DND-41 (cell line): Measurements from ENCODE around the gene NAV3.

Source experiments
- EZH2 ChIP-seq: IDR thresholded peaks from 3 replicates; pipeline ENCODE4 v1.6.1; 2012; ENCODE audit warnings: borderline replicate concordance, low read depth, mild to moderate bottlenecking, moderate library complexity, low read length, inconsistent platforms; ENCODE audit not compliant: severe bottlenecking
- TF ChIP-seq, protein P1 (sequence below): IDR thresholded peaks from 2 replicates; pipeline ENCODE4 v1.5.1; 2012; ENCODE audit warnings: borderline replicate concordance, low read length, moderate library complexity, mild to moderate bottlenecking; ENCODE audit not compliant: poor library complexity, severe bottlenecking; ENCODE audit errors: extremely low read depth

DNA sequence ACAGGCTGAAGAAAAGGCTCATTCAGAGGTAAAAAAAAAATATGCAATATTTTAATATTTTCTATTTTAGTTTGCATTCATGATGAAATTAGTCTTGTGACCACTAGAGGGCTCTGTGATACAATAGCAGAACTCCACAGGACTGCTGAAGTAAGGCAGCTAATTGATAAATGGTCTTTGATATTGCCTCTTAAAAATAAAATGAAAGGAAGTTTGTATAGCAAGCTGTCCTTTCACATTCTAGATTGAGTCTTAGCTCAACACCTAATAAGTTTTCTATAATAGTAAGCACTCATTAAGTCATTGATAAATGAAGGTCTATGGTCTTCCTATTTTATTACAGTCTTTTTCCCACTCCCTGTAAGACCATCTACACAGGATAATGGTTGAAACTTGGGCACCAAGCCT lies 315.7 kb downstream of the NAV3 start:
- TF ChIP-seq, protein P1, sequence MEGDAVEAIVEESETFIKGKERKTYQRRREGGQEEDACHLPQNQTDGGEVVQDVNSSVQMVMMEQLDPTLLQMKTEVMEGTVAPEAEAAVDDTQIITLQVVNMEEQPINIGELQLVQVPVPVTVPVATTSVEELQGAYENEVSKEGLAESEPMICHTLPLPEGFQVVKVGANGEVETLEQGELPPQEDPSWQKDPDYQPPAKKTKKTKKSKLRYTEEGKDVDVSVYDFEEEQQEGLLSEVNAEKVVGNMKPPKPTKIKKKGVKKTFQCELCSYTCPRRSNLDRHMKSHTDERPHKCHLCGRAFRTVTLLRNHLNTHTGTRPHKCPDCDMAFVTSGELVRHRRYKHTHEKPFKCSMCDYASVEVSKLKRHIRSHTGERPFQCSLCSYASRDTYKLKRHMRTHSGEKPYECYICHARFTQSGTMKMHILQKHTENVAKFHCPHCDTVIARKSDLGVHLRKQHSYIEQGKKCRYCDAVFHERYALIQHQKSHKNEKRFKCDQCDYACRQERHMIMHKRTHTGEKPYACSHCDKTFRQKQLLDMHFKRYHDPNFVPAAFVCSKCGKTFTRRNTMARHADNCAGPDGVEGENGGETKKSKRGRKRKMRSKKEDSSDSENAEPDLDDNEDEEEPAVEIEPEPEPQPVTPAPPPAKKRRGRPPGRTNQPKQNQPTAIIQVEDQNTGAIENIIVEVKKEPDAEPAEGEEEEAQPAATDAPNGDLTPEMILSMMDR = peak; percentile 64
- no peak for TF ChIP-seq EZH2
